ENCODE data around the gene FOXR1. TPM values are rescaled to one million over a fixed set of nuclear protein-coding genes. Genes with fewer than 3 reads are reported as not detected.
A peak's percentile ranks its signal among the peaks of the same experiment; 100 is the strongest.

Gene FOXR1
- total RNA-seq, 4 donors from 2014 or later, result not detected

DNA sequence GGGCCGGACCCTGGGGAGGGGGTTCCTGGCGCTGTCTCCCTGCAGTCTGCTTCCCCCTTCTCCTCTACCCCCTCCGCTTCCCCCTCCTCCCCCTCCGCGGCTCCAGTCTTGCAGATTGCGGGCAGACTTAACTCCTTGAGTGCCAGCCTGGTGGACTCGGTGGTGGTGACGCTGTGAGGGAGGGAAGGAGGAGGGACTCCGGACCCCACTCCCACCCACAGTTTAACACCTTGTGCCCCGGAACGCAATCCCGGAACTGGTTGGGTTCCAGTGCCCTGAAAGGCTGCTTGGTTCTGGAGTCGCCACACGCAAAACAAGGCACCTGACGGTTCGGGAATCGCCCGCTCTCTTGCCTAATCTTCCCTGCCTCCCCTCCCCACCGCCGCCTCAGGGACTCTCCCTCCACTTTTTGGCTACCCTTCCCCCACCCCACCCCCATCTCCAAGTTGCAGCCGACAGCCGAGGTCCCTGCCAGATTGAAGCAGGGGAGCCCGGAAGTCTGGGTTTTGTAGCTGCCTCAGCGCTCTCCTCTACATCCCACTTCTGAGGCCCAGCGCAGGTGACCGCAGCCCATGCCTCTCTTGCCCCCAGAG lies 42.0 kb upstream of the FOXR1 start:
- Histone ChIP-seq H3K27ac (peak overlapping the region; percentile 89 to 97 (median 92)), H3K36me3 (no peaks in the 10 kb centered on the region), H3K4me1 (peaks cover 0 to 42% (median 18%) of the 10 kb centered on the region in 4 donors), H3K9me3 (no peaks in the 10 kb centered on the region), H3K27me3 (no peaks in the 10 kb centered on the region), H3K4me3 (peak overlapping the region; percentile 51 to 79 (median 66))
- WGBS, 2 donors, result 0 to 1% methylated on average over 16 to 19 of the region's 26 CpGs
- no peak for TF ChIP-seq EP300 (IDR thresholded peaks at IDR 0.05)
- DNase-seq (ENCODE audit: low spot score in 2 of 2), result peak; percentile 63 to 90

DNA sequence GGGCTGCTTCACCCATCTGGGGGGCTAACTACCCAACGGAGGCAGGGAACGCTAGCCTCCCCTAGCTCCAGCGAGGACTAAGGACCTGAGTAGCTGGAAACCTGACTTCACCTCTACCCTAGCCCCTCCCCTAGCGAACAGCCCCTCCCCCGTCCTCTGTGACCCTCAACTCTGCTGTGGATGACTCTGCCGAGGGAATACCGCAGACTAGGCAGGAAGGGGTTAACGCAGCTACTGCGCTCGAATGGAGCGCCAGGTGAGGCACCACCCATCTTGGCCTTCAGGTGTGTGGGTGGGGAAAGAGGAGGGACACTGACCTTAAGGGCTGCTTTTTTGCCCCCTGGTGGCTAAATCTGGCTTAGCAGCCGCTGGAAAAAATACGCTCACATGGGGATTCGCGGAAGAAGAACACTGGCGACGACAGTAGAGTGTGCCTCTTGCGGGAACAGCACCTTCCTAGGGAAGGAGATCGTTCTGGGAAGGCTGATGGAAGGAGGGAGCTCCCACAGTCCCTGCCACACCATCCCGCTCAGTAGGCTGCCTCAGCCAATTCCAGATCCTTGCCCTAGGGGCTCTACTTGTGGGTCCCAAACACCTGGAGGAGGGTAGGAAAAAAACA lies 41.4 kb upstream of the FOXR1 start:
- Histone ChIP-seq H3K4me3 (peak overlapping the region; percentile 51 to 79 (median 66)), H3K27me3 (no peaks in the 10 kb centered on the region), H3K27ac (peak overlapping the region; percentile 89 to 97 (median 92)), H3K9me3 (no peaks in the 10 kb centered on the region), H3K4me1 (peaks cover 0 to 42% (median 18%) of the 10 kb centered on the region in 4 donors), H3K36me3 (no peaks in the 10 kb centered on the region)
- 0 to 1% methylated on average over 20 of the region's 20 CpGs for WGBS, 2 donors
- TF ChIP-seq, protein P1, sequence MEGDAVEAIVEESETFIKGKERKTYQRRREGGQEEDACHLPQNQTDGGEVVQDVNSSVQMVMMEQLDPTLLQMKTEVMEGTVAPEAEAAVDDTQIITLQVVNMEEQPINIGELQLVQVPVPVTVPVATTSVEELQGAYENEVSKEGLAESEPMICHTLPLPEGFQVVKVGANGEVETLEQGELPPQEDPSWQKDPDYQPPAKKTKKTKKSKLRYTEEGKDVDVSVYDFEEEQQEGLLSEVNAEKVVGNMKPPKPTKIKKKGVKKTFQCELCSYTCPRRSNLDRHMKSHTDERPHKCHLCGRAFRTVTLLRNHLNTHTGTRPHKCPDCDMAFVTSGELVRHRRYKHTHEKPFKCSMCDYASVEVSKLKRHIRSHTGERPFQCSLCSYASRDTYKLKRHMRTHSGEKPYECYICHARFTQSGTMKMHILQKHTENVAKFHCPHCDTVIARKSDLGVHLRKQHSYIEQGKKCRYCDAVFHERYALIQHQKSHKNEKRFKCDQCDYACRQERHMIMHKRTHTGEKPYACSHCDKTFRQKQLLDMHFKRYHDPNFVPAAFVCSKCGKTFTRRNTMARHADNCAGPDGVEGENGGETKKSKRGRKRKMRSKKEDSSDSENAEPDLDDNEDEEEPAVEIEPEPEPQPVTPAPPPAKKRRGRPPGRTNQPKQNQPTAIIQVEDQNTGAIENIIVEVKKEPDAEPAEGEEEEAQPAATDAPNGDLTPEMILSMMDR (IDR thresholded peaks at IDR 0.05), result peak; percentile 93 to 97 (median 96)
- TF ChIP-seq EP300 (IDR thresholded peaks at IDR 0.05) (peak in 1 of 2 donors; percentile 31), POLR2A (IDR thresholded peaks at IDR 0.05) (no peak)
- DNase-seq (ENCODE audit: low spot score in 2 of 2), result peak; percentile 75 to 89

DNA sequence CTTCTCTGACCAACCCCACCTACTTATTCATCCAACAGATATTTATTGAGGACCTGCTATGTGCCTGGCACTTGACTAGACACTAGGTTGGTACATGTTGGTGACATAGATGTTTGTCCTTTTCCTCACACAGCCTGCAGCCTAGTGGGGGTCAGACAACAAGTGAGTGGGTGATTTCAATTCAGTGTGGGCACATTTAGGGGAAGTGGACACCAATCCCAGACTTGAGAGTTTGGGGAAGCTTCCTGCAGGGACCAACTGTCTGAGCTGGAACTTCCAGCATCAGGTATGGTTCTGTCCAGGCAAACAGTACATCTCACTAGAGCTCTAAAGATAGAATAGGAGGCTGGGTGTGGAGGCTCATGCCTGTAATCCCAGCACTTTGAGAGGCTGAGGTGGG lies 40.0 kb upstream of the FOXR1 start:
- no peak for DNase-seq (ENCODE audit: low spot score in 2 of 2)
- Histone ChIP-seq H3K36me3 (no peaks in the 10 kb centered on the region), H3K4me3 (no peak overlapping the region), H3K27me3 (no peaks in the 10 kb centered on the region), H3K27ac (no peak overlapping the region), H3K4me1 (peaks cover 0 to 35% (median 18%) of the 10 kb centered on the region in 4 donors), H3K9me3 (no peaks in the 10 kb centered on the region)
- TF ChIP-seq EP300 (IDR thresholded peaks at IDR 0.05), result no peak
- TF ChIP-seq POLR2A (IDR thresholded peaks at IDR 0.05), result no peak
- TF ChIP-seq, protein P1 (IDR thresholded peaks at IDR 0.05), result no peak

DNA sequence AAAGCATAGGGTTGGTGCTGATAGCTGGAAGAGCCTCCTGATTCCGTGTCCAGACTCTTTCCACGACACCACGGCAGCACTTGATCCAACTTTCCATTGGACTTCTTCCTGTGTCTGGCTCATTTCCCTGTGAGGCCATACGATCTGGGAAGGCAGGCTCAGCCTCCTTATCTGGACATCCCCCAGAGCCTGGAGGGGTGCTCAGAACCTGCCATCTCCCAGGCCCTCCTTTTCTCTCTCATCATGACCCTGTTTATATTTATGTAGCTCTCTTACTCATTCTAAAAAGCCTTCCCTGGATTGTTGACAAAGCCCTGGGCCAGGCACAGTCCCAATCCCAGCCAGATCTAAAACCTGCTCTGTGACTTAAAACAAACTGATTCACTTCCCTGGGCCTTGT lies 38.1 kb upstream of the FOXR1 start:
- Histone ChIP-seq H3K4me3 (no peak overlapping the region), H3K36me3 (no peaks in the 10 kb centered on the region), H3K9me3 (no peaks in the 10 kb centered on the region), H3K27me3 (no peaks in the 10 kb centered on the region), H3K4me1 (peaks cover 0 to 21% (median 10%) of the 10 kb centered on the region in 4 donors), H3K27ac (peak overlapping the region in 1 of 4 donors; percentile 49)
- TF ChIP-seq POLR2A (IDR thresholded peaks at IDR 0.05) (no peak), EP300 (IDR thresholded peaks at IDR 0.05) (no peak)
- TF ChIP-seq, protein P1 (IDR thresholded peaks at IDR 0.05), result no peak
- no peak for DNase-seq (ENCODE audit: low spot score in 2 of 2)
- WGBS, 2 donors, result 13 to 22% methylated on average over 4 of the region's 4 CpGs

DNA sequence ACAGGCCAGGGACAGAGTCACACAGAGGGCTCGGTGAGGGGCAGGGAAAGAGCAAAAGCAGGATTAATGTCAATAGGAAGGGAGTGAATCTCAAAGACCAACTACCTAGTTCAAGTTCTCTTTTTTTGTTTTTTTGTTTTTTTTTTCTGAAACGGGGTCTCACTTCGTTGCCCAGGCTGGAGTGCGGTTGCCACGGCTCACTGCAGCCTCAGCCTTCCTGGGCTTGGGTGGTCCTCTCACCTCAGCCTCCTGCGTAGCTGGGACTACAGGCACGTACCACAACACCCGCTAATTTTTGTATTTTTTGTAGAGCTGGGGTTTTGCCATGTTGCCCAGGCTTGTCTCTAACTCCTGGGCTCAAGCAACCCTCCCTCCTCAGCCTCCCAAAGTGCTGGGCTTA lies 36.2 kb upstream of the FOXR1 start:
- 82 to 85% methylated on average over 8 of the region's 8 CpGs for WGBS, 2 donors
- no peak for DNase-seq (ENCODE audit: low spot score in 2 of 2)
- TF ChIP-seq, protein P1 (IDR thresholded peaks at IDR 0.05), result no peak
- TF ChIP-seq POLR2A (IDR thresholded peaks at IDR 0.05), result no peak
- TF ChIP-seq EP300 (IDR thresholded peaks at IDR 0.05), result no peak
- H3K27ac ChIP-seq, result no peak overlapping the region
- no peaks in the 10 kb centered on the region for H3K36me3 ChIP-seq
- no peak overlapping the region for H3K4me3 ChIP-seq
- H3K9me3 ChIP-seq, result no peaks in the 10 kb centered on the region
- H3K27me3 ChIP-seq, result no peaks in the 10 kb centered on the region
- peaks cover 0 to 12% (median 3%) of the 10 kb centered on the region in 4 donors for H3K4me1 ChIP-seq
